HFFc6 (cell line): ENCODE data around the gene HBM. TPM values are rescaled to one million over a fixed set of nuclear protein-coding genes. Genes with fewer than 3 reads are reported as not detected.
"Not testable (repeated sequence)": the region's sequence is repeated elsewhere in the genome, so short reads cannot be mapped to it uniquely, and the experiment has no call there.

Experiments used
- DNase-seq: peaks from one replicate; pipeline ENCODE4 v3.0.0-alpha.2; 2018
- H3K27ac Mint-ChIP-seq: 2 replicates; pipeline ENCODE4 v1.8.0; 2020; ENCODE audit warnings: mild to moderate bottlenecking, mixed read lengths
- H3K27me3 Mint-ChIP-seq: 2 replicates; pipeline ENCODE4 v1.8.0; 2021; ENCODE audit warnings: mild to moderate bottlenecking, moderate library complexity, mixed read lengths; ENCODE audit not compliant: insufficient read depth
- H3K36me3 Mint-ChIP-seq: 2 replicates; pipeline ENCODE4 v1.8.0; 2021; ENCODE audit warnings: low read depth, mixed read lengths
- H3K4me1 Mint-ChIP-seq: 2 replicates; pipeline ENCODE4 v1.8.0; 2020; ENCODE audit warnings: low read depth, mixed read lengths
- H3K4me3 Mint-ChIP-seq: 2 replicates; pipeline ENCODE4 v1.8.0; 2020; ENCODE audit warnings: mild to moderate bottlenecking, moderate library complexity, mixed read lengths
- H3K9me3 Mint-ChIP-seq: 2 replicates; pipeline ENCODE4 v1.8.0; 2020; ENCODE audit warnings: mild to moderate bottlenecking, mixed read lengths
- total RNA-seq, 6 experiments: library from RNA; stranded (reverse); fragmentation: NEBNext Ultra II Directional; extraction: Animal tissue kit (Norgen Biotek cat#: 25700); gene quantifications; 2 replicates in 1 of 6; 3 replicates in 5 of 6; pipeline ENCODE4 v1.2.3, GENCODE V29; 2021
- TF ChIP-seq, protein P1 (sequence below): fragments of 200-600 bp; sonication (generic); IDR thresholded peaks from 2 replicates; pipeline ENCODE4 v1.5.0; 2021; ENCODE audit warnings: antibody characterized with exemption, mild to moderate bottlenecking

Gene HBM
- total RNA-seq, 6 experiments from 2014 or later, result not detected

DNA sequence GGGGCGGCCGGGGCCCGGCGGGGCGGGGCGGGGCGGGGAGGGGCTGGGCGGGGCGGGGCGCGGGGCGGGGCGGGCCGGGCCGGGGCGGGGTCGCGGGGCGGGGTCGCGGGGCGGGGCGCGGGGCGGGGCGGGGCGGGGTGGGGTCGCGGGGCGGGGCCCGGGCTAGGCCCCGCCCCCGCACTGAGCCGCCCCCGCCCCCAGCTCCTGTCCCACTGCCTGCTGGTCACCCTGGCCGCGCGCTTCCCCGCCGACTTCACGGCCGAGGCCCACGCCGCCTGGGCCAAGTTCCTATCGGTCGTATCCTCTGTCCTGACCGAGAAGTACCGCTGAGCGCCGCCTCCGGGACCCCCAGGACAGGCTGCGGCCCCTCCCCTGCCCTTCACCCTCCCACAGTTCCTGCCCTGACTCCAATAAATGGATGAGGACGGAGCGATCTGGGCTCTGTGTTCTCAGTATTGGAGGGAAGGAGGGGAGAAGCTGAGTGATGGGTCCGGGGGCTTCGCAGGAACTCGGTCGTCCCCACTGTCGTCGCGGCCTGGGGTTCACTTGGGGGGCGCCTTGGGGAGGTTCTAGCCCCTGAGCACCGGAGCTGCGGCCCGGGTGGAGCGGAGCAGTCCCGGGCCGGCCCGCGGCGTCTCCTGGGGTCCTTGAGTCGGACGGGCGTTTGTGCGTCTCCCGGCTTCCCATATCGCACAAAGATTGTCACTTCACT lies 795 bp upstream of the HBM start:
- Mint-ChIP-seq H3K4me3 (no peak overlapping the region), H3K27me3 (peaks cover 22% of the 10 kb centered on the region), H3K4me1 (peaks cover 3% of the 10 kb centered on the region; the same call in 1 of the 2 replicates), H3K27ac (no peak overlapping the region), H3K36me3 (no peaks in the 10 kb centered on the region), H3K9me3 (no peaks in the 10 kb centered on the region)
- DNase-seq, result no peak
- TF ChIP-seq, protein P1, sequence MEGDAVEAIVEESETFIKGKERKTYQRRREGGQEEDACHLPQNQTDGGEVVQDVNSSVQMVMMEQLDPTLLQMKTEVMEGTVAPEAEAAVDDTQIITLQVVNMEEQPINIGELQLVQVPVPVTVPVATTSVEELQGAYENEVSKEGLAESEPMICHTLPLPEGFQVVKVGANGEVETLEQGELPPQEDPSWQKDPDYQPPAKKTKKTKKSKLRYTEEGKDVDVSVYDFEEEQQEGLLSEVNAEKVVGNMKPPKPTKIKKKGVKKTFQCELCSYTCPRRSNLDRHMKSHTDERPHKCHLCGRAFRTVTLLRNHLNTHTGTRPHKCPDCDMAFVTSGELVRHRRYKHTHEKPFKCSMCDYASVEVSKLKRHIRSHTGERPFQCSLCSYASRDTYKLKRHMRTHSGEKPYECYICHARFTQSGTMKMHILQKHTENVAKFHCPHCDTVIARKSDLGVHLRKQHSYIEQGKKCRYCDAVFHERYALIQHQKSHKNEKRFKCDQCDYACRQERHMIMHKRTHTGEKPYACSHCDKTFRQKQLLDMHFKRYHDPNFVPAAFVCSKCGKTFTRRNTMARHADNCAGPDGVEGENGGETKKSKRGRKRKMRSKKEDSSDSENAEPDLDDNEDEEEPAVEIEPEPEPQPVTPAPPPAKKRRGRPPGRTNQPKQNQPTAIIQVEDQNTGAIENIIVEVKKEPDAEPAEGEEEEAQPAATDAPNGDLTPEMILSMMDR, result no peak

- no peaks in the 10 kb centered on the region for H3K36me3 Mint-ChIP-seq
- no peaks in the 10 kb centered on the region for H3K9me3 Mint-ChIP-seq
- no peak for DNase-seq
- TF ChIP-seq, protein P1, result no peak
- H3K4me1 Mint-ChIP-seq, result peaks cover 5% of the 10 kb centered on the region; the same call in 1 of the 2 replicates
- H3K27me3 Mint-ChIP-seq, result peaks cover 25% of the 10 kb centered on the region
- H3K4me3 Mint-ChIP-seq, result no peak overlapping the region
- no peak overlapping the region for H3K27ac Mint-ChIP-seq
These were observed 770 bp downstream of the HBM start for GRCh38 chr16:166375-167121.

GRCh38 chr16:167122-167690 lies 1.4 kb downstream of the HBM start:
- Mint-ChIP-seq H3K9me3 (no peaks in the 10 kb centered on the region), H3K36me3 (no peaks in the 10 kb centered on the region), H3K4me1 (peaks cover 5% of the 10 kb centered on the region; the same call in 1 of the 2 replicates), H3K27me3 (peaks cover 28% of the 10 kb centered on the region), H3K4me3 (no peak overlapping the region), H3K27ac (no peak overlapping the region)
- TF ChIP-seq, protein P1, result no peak
- no peak for DNase-seq

GRCh38 chr16:168424-168823 lies 2.6 kb downstream of the HBM start:
- Mint-ChIP-seq H3K27ac (no peak overlapping the region), H3K4me3 (no peak overlapping the region), H3K4me1 (peaks cover 5% of the 10 kb centered on the region; the same call in 1 of the 2 replicates), H3K36me3 (no peaks in the 10 kb centered on the region), H3K9me3 (no peaks in the 10 kb centered on the region), H3K27me3 (peaks cover 28% of the 10 kb centered on the region)
- TF ChIP-seq, protein P1, result no peak
- no peak for DNase-seq

DNA sequence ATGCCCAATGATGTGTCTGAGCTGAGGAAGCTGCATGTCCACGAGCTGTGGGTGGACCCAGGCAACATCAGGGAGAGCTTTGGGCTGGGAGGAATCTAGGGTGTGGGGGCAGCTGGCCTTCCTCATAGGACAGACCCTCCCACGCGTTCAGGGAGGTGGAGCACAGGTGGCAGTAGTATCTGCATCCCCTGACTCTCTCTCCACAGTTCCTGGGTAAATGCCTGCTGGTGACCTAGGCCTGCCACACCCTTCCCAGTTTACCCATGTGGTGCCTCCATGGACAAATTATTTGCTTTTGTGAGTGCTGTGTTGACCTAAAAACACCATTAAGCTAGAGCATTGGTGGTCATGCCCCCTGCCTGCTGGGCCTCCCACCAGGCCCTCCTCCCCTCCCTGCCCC lies 3.2 kb downstream of the HBM start:
- Mint-ChIP-seq H3K27ac (no peak overlapping the region), H3K36me3 (no peaks in the 10 kb centered on the region), H3K9me3 (no peaks in the 10 kb centered on the region), H3K4me1 (peaks cover 5% of the 10 kb centered on the region; the same call in 1 of the 2 replicates), H3K4me3 (no peak overlapping the region), H3K27me3 (peaks cover 28% of the 10 kb centered on the region)
- TF ChIP-seq, protein P1, result no peak
- DNase-seq, result no peak

DNA sequence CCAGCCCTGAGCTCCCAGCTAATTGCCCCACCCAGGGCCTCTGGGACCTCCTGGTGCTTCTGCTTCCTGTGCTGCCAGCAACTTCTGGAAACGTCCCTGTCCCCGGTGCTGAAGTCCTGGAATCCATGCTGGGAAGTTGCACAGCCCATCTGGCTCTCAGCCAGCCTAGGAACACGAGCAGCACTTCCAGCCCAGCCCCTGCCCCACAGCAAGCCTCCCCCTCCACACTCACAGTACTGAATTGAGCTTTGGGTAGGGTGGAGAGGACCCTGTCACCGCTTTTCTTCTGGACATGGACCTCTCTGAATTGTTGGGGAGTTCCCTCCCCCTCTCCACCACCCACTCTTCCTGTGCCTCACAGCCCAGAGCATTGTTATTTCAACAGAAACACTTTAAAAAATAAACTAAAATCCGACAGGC lies 4.3 kb downstream of the HBM start:
- DNase-seq, result peak; percentile 29

More for the DNA sequence above, 4.3 kb downstream of the HBM start:
- H3K27ac Mint-ChIP-seq, H3K9me3 Mint-ChIP-seq, H3K4me1 Mint-ChIP-seq, H3K4me3 Mint-ChIP-seq, H3K36me3 Mint-ChIP-seq: not testable (repeated sequence)
- peaks cover 35% of the 10 kb centered on the region for H3K27me3 Mint-ChIP-seq
